ENCODE data around the gene BSG. TPM values are rescaled to one million over a fixed set of nuclear protein-coding genes. Genes with fewer than 3 reads are reported as not detected.
A peak's percentile ranks its signal among the peaks of the same experiment; 100 is the strongest.

Gene BSG
- total RNA-seq, 4 donors from 2014 or later: 305 to 380 (median 364) TPM

GRCh38 chr19:572743-573518 lies 535 bp downstream of the BSG start:
- ATAC-seq (peak; percentile 36 to 40), DNase-seq (peak; percentile 70 to 84)
- intact Hi-C loops (cut with DNase I; ENCODE audit: low total_unique reads) (loop anchor here (1.0 to 10.0 kb wide), 7 partner anchors 42 to 642 kb away; partner anchors contain the start of genes CDC34, FGF22, POLRMT and RNF126), in situ Hi-C loops (cut with MboI; ENCODE audit: low sequenced_read_pairs in 4 of 4) (no loop called here)
- TF ChIP-seq POLR2A (IDR thresholded peaks at IDR 0.05) (no peak), CTCF (IDR thresholded peaks at IDR 0.05 in 4 of 5, conservative IDR thresholded peaks at IDR 0.05 in 1 of 5) (peak in 1 of 5 experiments; percentile 2)
- no peaks in the 10 kb centered on the region for H3K9me3 ChIP-seq
- H3K4me3 ChIP-seq: peak overlapping the region; percentile 85 to 100 (median 96)
- peak overlapping the region; percentile 97 to 100 (median 99) for H3K27ac ChIP-seq
- H3K27me3 ChIP-seq: peaks cover 4 to 8% (median 5%) of the 10 kb centered on the region in 3 donors
- peaks cover 43 to 57% of the 10 kb centered on the region in 2 donors for H3K4me1 ChIP-seq
- no peaks in the 10 kb centered on the region for H3K36me3 ChIP-seq

- in situ Hi-C loops (cut with MboI; ENCODE audit: low sequenced_read_pairs in 4 of 4): no loop called here
- ATAC-seq (no peak), DNase-seq (no peak)
- intact Hi-C loops (cut with DNase I; ENCODE audit: low total_unique reads): loop anchor here (2.0 to 10.0 kb wide), 4 partner anchors 86 to 641 kb away; partner anchors contain the start of gene RNF126
- H3K9me3 ChIP-seq: no peaks in the 10 kb centered on the region
- H3K4me3 ChIP-seq: peak overlapping the region; percentile 85 to 100 (median 96)
- no peaks in the 10 kb centered on the region for H3K36me3 ChIP-seq
- peak overlapping the region; percentile 97 to 100 (median 99) for H3K27ac ChIP-seq
- no peak for TF ChIP-seq CTCF (IDR thresholded peaks at IDR 0.05 in 4 of 5, conservative IDR thresholded peaks at IDR 0.05 in 1 of 5)
- peak; percentile 48 to 60 for TF ChIP-seq POLR2A (IDR thresholded peaks at IDR 0.05)
- peaks cover 4 to 8% (median 5%) of the 10 kb centered on the region in 3 donors for H3K27me3 ChIP-seq
- H3K4me1 ChIP-seq: peaks cover 48 to 62% of the 10 kb centered on the region in 2 donors
These were observed 1.1 kb downstream of the BSG start for GRCh38 chr19:573519-573825.

GRCh38 chr19:574658-575526 lies 2.5 kb downstream of the BSG start:
- H3K4me1 ChIP-seq: peaks cover 48 to 76% of the 10 kb centered on the region in 2 donors
- in situ Hi-C loops (cut with MboI; ENCODE audit: low sequenced_read_pairs in 4 of 4) (no loop called here), intact Hi-C loops (cut with DNase I; ENCODE audit: low total_unique reads) (loop anchor here (5.0 to 10.0 kb wide), 2 partner anchors 88 to 640 kb away; no protein-coding TSS in a partner anchor)
- peak in 1 of 2 donors; percentile 41 for TF ChIP-seq POLR2A (IDR thresholded peaks at IDR 0.05)
- TF ChIP-seq CTCF (IDR thresholded peaks at IDR 0.05 in 4 of 5, conservative IDR thresholded peaks at IDR 0.05 in 1 of 5): no peak
- DNase-seq: peak; percentile 53 to 69
- H3K9me3 ChIP-seq: no peaks in the 10 kb centered on the region
- peak overlapping the region; percentile 85 to 100 (median 96) for H3K4me3 ChIP-seq
- peaks cover 4 to 8% (median 5%) of the 10 kb centered on the region in 3 donors for H3K27me3 ChIP-seq
- peak overlapping the region; percentile 97 to 100 (median 99) for H3K27ac ChIP-seq
- ATAC-seq: peak; percentile 32 to 48
- H3K36me3 ChIP-seq: peaks cover 0 to 10% of the 10 kb centered on the region in 2 donors

- Histone ChIP-seq H3K9me3 (no peaks in the 10 kb centered on the region), H3K4me1 (peaks cover 48 to 76% of the 10 kb centered on the region in 2 donors), H3K4me3 (peak overlapping the region; percentile 85 to 100 (median 96)), H3K36me3 (peaks cover 0 to 15% of the 10 kb centered on the region in 2 donors), H3K27ac (peak overlapping the region; percentile 97 to 100 (median 99)), H3K27me3 (peaks cover 4 to 7% (median 5%) of the 10 kb centered on the region in 3 donors)
- intact Hi-C loops (cut with DNase I; ENCODE audit: low total_unique reads) (loop anchor here (10.0 kb wide), 1 partner anchor 639 kb away; no protein-coding TSS in a partner anchor), in situ Hi-C loops (cut with MboI; ENCODE audit: low sequenced_read_pairs in 4 of 4) (no loop called here)
- ATAC-seq: peak; percentile 44 to 48
- TF ChIP-seq CTCF (IDR thresholded peaks at IDR 0.05 in 4 of 5, conservative IDR thresholded peaks at IDR 0.05 in 1 of 5): no peak
- TF ChIP-seq POLR2A (IDR thresholded peaks at IDR 0.05): peak; percentile 10 to 31
- DNase-seq: peak; percentile 87 to 95
These were observed 3.4 kb downstream of the BSG start for GRCh38 chr19:575527-576506.
